BJ (cell line): ENCODE measurements around the gene ATG4C. TPM values are rescaled to one million over a fixed set of nuclear protein-coding genes. Genes with fewer than 3 reads are reported as not detected.

Experiments used
- CTCF ChIA-PET: fragments of 350-600 bp; formaldehyde crosslinking; extraction: SDS; loops from one replicate; lab custom pipeline; 2021; ENCODE audit warnings: antibody characterized with exemption, inconsistent platforms; lab: Yijun Ruan, JAX
- POLR2A ChIA-PET: fragments of 300-600 bp; sonication (Branson Sonifier 250); formaldehyde crosslinking; extraction: SDS; loops from one replicate; lab custom pipeline; 2021; ENCODE audit warnings: antibody characterized with exemption; lab: Charles Lee
- DNase-seq: peaks from one replicate; pipeline ENCODE4 v3.0.0-alpha.2; 2011; ENCODE audit warnings: low read depth
- H3K27me3 ChIP-seq: 2 replicates; pipeline ENCODE4 v1.6.0; 2011; ENCODE audit warnings: low read length; ENCODE audit not compliant: control insufficient read depth, insufficient read depth
- H3K36me3 ChIP-seq: 2 replicates; pipeline ENCODE4 v1.5.1; 2011; ENCODE audit warnings: low read length; ENCODE audit not compliant: control insufficient read depth, insufficient read depth
- H3K4me3 ChIP-seq: 2 replicates; pipeline ENCODE4 v1.5.1; 2011; ENCODE audit warnings: low read depth, mild to moderate bottlenecking, control low read depth, low read length
- polyA plus RNA-seq: library from polyadenylated mRNA; depleted of rRNA; stranded (reverse); fragments of >200 nt; gene quantifications from 2 replicates; pipeline ENCODE4 v1.2.3, GENCODE V29; 2011
- TF ChIP-seq, protein P1 (sequence below): IDR thresholded peaks from 2 replicates; pipeline ENCODE4 v1.5.1; 2011; ENCODE audit warnings: low read depth, mild to moderate bottlenecking, control low read depth, inconsistent platforms, low read length, moderate library complexity; ENCODE audit not compliant: insufficient read depth

ATG4C gene
- polyA plus RNA-seq, 1 experiment: 2.2 TPM

DNA sequence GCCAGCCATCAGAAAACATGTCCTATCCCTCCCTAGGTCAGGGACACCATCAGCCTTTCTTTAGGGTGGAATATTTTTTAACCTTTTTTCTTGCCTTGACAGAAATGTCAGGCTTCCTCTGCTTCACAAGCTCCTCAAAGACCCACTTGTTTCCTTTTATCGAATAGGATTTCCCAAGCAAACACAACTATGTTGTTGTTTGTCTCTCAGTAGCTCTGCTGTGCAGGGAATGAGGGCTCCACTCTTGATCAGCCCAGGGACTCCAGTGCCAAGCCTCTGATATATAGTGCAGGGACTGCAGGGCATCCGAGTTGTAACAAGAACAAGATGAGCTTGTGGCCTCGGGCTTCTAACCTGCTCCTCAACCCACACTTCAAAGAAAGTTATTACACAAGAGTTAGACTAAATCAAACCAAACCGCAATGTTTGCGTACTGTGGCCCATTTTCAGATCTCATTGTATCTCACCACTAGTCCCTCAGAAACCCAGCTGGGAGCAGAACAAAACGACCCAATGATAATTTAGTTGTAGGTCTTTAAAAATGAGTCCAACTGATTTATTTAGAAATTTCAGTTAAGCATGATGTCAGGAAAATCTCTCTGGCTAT lies 108.1 kb downstream of the ATG4C start:
- CTCF ChIA-PET: interaction anchor here (1.5 kb wide), 1 partner anchor 12 kb away, joined by 4 read pairs; no protein-coding TSS in a partner anchor

DNA sequence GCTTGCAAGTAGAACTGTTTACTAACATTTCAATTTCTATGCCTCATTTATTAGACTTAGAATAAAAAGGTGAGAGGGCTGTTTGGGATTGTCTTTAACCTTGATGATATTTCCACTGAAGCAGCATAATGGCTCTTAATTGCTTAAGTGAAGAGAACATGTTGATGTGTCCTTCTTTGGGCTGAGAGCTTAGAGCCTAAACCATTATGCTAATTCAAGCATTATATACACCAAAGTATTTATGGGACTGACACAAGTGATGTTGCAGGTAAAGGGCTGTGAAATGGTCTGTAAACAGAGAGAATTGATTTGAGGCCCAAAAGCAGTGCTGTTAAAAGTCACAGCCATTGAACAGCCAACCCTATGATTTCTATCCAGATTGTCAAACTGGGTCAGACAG lies 113.9 kb downstream of the ATG4C start:
- POLR2A ChIA-PET: no interaction called here
- no peaks in the 10 kb centered on the region for H3K36me3 ChIP-seq
- no peak for DNase-seq
- no peak overlapping the region for H3K4me3 ChIP-seq
- no peaks in the 10 kb centered on the region; the same call in 1 of the 2 replicates for H3K27me3 ChIP-seq
- TF ChIP-seq, protein P1, sequence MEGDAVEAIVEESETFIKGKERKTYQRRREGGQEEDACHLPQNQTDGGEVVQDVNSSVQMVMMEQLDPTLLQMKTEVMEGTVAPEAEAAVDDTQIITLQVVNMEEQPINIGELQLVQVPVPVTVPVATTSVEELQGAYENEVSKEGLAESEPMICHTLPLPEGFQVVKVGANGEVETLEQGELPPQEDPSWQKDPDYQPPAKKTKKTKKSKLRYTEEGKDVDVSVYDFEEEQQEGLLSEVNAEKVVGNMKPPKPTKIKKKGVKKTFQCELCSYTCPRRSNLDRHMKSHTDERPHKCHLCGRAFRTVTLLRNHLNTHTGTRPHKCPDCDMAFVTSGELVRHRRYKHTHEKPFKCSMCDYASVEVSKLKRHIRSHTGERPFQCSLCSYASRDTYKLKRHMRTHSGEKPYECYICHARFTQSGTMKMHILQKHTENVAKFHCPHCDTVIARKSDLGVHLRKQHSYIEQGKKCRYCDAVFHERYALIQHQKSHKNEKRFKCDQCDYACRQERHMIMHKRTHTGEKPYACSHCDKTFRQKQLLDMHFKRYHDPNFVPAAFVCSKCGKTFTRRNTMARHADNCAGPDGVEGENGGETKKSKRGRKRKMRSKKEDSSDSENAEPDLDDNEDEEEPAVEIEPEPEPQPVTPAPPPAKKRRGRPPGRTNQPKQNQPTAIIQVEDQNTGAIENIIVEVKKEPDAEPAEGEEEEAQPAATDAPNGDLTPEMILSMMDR: no peak
- CTCF ChIA-PET: no interaction called here

More for the DNA sequence above, 108.1 kb downstream of the ATG4C start:
- TF ChIP-seq, protein P1: no peak
- Histone ChIP-seq H3K4me3 (no peak overlapping the region), H3K27me3 (no peaks in the 10 kb centered on the region), H3K36me3 (no peaks in the 10 kb centered on the region)
- POLR2A ChIA-PET: no interaction called here
- no peak for DNase-seq

DNA sequence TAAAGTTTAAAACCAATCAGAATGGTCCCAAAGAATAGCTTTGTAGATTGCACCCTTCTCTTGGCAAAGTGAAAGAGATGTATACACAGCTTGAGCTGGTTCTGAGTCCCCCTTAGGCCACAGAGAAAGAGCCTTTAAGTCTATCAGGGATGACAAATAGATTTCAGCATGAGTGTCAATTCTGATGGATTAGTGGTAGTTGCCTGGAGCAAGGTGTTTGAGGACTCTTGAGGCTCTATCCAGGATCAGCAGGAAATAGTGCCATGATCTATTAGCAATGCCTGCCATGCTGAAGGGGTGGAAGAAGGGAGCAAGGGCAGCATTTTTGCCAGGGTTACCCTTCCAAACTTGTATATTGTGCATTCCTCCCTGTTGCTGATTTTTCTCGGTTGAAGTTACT lies 116.6 kb downstream of the ATG4C start:
- Histone ChIP-seq H3K27me3 (no peaks in the 10 kb centered on the region; the same call in 1 of the 2 replicates), H3K36me3 (no peaks in the 10 kb centered on the region), H3K4me3 (no peak overlapping the region)
- ChIA-PET POLR2A (no interaction called here), CTCF (no interaction called here)
- no peak for DNase-seq
- TF ChIP-seq, protein P1: no peak

DNA sequence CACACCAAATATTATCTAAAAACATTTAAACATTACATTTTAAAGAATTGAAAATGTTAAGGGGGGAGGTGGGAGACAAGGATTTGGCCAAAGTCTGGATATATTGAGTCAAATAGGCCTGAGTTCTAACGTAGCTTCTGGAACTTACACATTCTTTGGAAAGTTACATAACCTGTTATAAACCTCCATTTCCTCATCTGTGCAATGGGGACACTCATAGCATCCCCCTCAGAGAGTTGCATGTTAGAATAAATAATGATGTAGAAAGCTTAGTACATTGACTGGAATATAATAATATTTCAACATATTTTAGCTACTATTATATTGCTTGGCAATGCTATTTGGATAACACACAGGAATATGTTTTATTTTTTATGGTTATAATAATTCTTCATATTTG lies 117.7 kb downstream of the ATG4C start:
- POLR2A ChIA-PET: no interaction called here
- CTCF ChIA-PET: no interaction called here
- H3K36me3 ChIP-seq: no peaks in the 10 kb centered on the region
- TF ChIP-seq, protein P1: no peak
- no peak overlapping the region for H3K4me3 ChIP-seq
- no peak for DNase-seq
- H3K27me3 ChIP-seq: no peaks in the 10 kb centered on the region; the same call in none of the 2 replicates

DNA sequence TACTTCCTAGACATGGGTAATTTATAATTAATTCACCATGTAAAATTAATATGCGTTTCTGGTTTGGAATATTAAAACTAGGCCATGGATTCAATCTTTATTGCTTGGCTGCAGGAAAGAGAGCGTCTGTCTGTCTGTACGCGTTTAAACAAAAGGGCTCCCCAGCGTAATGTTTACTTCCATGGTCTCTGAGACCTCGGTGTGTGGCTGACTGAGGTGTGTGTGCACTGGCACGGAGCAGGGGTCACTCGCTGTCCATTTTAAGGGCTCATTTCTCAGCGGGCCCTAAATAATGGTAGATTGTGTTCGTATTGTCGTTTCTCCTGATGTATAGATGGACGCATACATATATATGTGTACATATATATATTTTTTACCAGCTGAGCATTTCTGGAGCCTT lies 119.6 kb downstream of the ATG4C start:
- DNase-seq: no peak
- H3K4me3 ChIP-seq: no peak overlapping the region
- ChIA-PET POLR2A (no interaction called here), CTCF (no interaction called here)
- TF ChIP-seq, protein P1: no peak
- H3K36me3 ChIP-seq: no peaks in the 10 kb centered on the region
- H3K27me3 ChIP-seq: no peaks in the 10 kb centered on the region; the same call in none of the 2 replicates
